H1 (cell line): ENCODE data around the gene EXTL2. TPM values are rescaled to one million over a fixed set of nuclear protein-coding genes. Genes with fewer than 3 reads are reported as not detected.

Experiments
- BACH1 ChIP-seq: IDR thresholded peaks from 2 replicates; pipeline ENCODE4 v1.6.1; 2012; ENCODE audit warnings: low read length, improper control_type of control experiment
- BRCA1 ChIP-seq: IDR thresholded peaks from 2 replicates; pipeline ENCODE4 v1.6.1; 2012; ENCODE audit warnings: low read depth, low read length, improper control_type of control experiment
- CBX8 ChIP-seq: fragments of 300-800, 300-1000 bp; sonication (generic); IDR thresholded peaks from 2 replicates; pipeline ENCODE4 v1.7.1; 2016; ENCODE audit warnings: low read depth, low read length, borderline replicate concordance
- CHD7 ChIP-seq: fragments of 300-600 bp; sonication (generic); IDR thresholded peaks from 2 replicates; pipeline ENCODE4 v1.7.1; 2012; ENCODE audit warnings: low read length, moderate library complexity, mild to moderate bottlenecking, inconsistent platforms; ENCODE audit not compliant: insufficient replicate concordance
- CTBP2 ChIP-seq: IDR thresholded peaks from 2 replicates; pipeline ENCODE4 v1.7.0; 2011; ENCODE audit warnings: borderline replicate concordance, mild to moderate bottlenecking, moderate library complexity, mixed read lengths, low read length; ENCODE audit not compliant: insufficient read depth, insufficient read length
- GTF2F1 ChIP-seq: IDR thresholded peaks from 2 replicates; pipeline ENCODE4 v1.6.1; 2012; ENCODE audit warnings: low read depth, low read length, improper control_type of control experiment, borderline replicate concordance
- KDM4A ChIP-seq: IDR thresholded peaks from one replicate; pipeline ENCODE4 v1.7.1; 2012; ENCODE audit warnings: low read depth, mild to moderate bottlenecking, moderate library complexity, low read length, inconsistent platforms; ENCODE audit not compliant: severe bottlenecking
- POLR2AphosphoS5 ChIP-seq: IDR thresholded peaks from 2 replicates; pipeline ENCODE4 v1.6.1; 2011; ENCODE audit warnings: low read depth, low read length
- RAD21 ChIP-seq, 2 experiments: IDR thresholded peaks in 1 of 2; conservative IDR thresholded peaks in 1 of 2; 2 replicates each; pipeline ENCODE4 v1.6.1; 2011; ENCODE audit warnings: low read depth in 2 of 2, low read length in 2 of 2, improper control_type of control experiment in 1 of 2, inconsistent platforms in 1 of 2, mild to moderate bottlenecking in 1 of 2, moderate library complexity in 1 of 2
- SP4 ChIP-seq: IDR thresholded peaks from 2 replicates; pipeline ENCODE4 v1.6.1; 2012; ENCODE audit warnings: low read length, inconsistent platforms
- TCF12 ChIP-seq: IDR thresholded peaks from 2 replicates; pipeline ENCODE4 v1.6.1; 2011; ENCODE audit warnings: low read depth, mild to moderate bottlenecking, low read length
- polyA plus RNA-seq, 7 experiments: library from polyadenylated mRNA; depleted of rRNA in 3 of 7; stranded (reverse) in 5 of 7; unstranded in 2 of 7; fragments of >200 nt in 5 of 7; fragments of 200-250 nt in 2 of 7; gene quantifications; 1 replicate in 5 of 7; 2 replicates in 1 of 7; 4 replicates in 1 of 7; pipeline versions ENCODE4 v1.2.1 to v1.2.3, GENCODE V29; 2011 to 2013; ENCODE audit warnings: missing spikeins in 2 of 7, mixed read lengths in 2 of 7
- total RNA-seq: library from RNA; stranded (reverse); fragmentation: NEBNext Ultra II Directional; extraction: Animal tissue kit (Norgen Biotek cat#: 25700); gene quantifications from 2 replicates; pipeline ENCODE4 v1.2.1, GENCODE V29; 2021

Gene EXTL2
- total and polyA plus RNA-seq, 2 of the 8 experiments (the other 6 are each of a cell fraction or from before 2014, with no cell fraction given), result 27.1 to 54.7 TPM

GRCh38 chr1:100847361-100848082, 47.1 kb downstream of the EXTL2 start (continued):
- no peak for TF ChIP-seq CHD7
- no peak for TF ChIP-seq RAD21 (IDR thresholded peaks at IDR 0.05 in 1 of 2, conservative IDR thresholded peaks at IDR 0.05 in 1 of 2; ENCODE audit: low read depth in 2 of 2, low read length in 2 of 2)
- no peak for TF ChIP-seq SP4
- TF ChIP-seq CTBP2, result no peak
- no peak for TF ChIP-seq CBX8
- TF ChIP-seq BRCA1, result no peak
- no peak for TF ChIP-seq POLR2AphosphoS5
- no peak for TF ChIP-seq KDM4A
- TF ChIP-seq TCF12, result no peak
- no peak for TF ChIP-seq BACH1
- TF ChIP-seq GTF2F1, result no peak
